Activated CD8-positive, alpha-beta memory T cell treated with anti-CD3 and anti-CD28 coated beads, Interleukin-2, amount 50 U/mL, for 48 hours (primary cell): ENCODE data around the gene ST6GALNAC3.
"Not testable (repeated sequence)": the region's sequence is repeated elsewhere in the genome, so short reads cannot be mapped to it uniquely, and the experiment has no call there.

Experiments
- DNase-seq: peaks from one replicate; pipeline ENCODE4 v3.0.0-alpha.2; 2020

ST6GALNAC3 gene

DNA sequence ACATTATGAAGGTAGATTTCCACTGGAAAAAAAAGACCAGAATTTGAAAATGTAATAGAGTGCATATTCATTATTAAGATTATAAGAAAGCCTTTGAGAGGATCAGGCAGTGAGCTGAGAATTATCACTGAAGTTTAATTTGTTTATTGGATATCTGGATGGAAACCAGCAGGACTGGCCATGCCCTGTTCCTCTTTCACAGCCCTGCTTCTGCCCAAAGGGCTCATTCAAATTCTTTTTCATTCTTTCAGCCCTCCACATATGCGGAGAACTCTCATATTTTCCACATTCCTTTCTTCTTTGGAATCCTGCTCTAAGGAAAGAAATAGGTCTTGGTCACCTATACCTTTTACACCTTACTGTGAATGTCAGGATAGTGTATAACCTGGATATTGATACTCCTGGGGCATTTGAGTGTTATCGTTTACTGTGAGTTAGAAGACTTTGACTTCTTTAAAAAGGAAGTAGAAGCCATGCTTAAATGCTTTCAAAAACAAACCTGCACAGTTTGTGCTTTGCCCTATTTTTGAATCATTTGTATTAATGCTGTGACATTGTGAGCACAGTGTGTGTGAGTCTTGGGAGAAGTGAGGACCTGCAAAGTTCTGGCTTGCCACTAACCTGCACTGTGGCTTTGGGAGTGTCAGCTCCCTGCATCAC is 35.5 kb downstream of the ST6GALNAC3 start:
- no peak for DNase-seq

- DNase-seq, result no peak
Observed at GRCh38 chr1:76110666-76111065, 36.1 kb downstream of the ST6GALNAC3 start.

GRCh38 chr1:76112321-76112720 is 37.8 kb downstream of the ST6GALNAC3 start:
- DNase-seq, result not testable (repeated sequence)

- DNase-seq, result no peak
Observed at GRCh38 chr1:76113446-76113845, 38.9 kb downstream of the ST6GALNAC3 start.

DNA sequence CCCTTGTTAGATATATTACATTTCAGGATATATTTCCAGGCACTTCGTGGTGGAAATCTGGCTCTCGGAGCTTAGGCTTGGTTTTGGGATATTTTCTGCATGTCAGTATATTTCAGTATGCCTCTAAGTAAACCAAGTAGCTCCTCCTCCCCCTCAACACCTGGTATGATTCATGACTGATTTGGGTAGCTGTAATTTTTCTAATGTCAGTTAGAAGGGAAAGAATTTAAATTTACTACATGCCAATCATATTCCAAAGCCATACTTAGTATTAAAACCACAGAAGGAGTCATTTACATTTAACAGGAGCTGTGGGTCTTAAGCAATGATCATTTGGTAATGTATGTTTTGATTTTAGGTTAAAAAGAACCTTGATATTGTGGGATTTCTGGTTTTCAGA is 40.6 kb downstream of the ST6GALNAC3 start:
- no peak for DNase-seq

DNA sequence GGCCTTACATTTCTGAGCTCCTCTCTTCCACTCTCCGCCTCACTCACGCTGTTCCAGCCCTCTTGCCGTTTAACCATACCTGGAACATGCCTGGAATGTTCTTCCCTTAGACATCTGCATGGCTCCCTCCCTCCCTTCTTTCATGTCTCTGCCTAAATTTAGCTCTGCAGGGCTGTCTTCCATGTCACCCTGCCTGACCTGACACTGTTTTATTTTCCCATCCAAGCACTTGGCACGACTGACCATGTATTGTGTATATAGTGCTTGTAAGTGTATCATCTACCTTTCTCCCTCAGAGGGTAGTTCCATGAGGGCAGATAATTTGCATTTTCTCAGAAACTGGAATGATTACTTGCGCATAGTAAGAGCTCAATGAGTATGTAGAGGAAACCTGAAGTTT is 47.3 kb downstream of the ST6GALNAC3 start:
- DNase-seq, result no peak

GRCh38 chr1:76122271-76122670 is 47.7 kb downstream of the ST6GALNAC3 start:
- no peak for DNase-seq

- not testable (repeated sequence) for DNase-seq
Observed at GRCh38 chr1:76123411-76124064, 49.0 kb downstream of the ST6GALNAC3 start.

GRCh38 chr1:76124196-76124595 is 49.6 kb downstream of the ST6GALNAC3 start:
- DNase-seq, result no peak

- DNase-seq, result no peak
Observed at GRCh38 chr1:76125473-76126219, 51.1 kb downstream of the ST6GALNAC3 start.

GRCh38 chr1:76128096-76128495 is 53.5 kb downstream of the ST6GALNAC3 start:
- no peak for DNase-seq

DNA sequence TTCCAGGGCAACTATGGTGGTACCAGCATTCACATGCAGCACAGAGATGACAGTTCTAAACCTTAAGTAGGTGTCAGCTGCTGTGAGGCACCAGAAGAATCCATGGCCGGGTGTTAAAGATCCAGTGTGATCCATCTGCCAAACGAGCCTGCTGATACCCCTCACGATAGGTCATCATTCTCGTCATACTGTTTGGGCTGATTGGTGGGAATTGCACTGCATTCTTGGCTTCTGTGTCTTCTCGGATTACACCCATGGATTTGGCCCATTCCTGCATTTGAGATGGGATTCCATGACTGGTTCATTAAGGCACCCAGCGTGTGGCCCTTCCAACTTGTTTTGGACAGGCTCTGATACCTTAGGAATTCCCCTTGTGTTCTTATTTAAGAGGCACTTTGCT is 55.2 kb downstream of the ST6GALNAC3 start:
- no peak for DNase-seq

- no peak for DNase-seq
Observed at GRCh38 chr1:76130992-76131391, 56.4 kb downstream of the ST6GALNAC3 start.

- DNase-seq, result no peak
Observed at GRCh38 chr1:76133977-76134376, 59.4 kb downstream of the ST6GALNAC3 start.

DNA sequence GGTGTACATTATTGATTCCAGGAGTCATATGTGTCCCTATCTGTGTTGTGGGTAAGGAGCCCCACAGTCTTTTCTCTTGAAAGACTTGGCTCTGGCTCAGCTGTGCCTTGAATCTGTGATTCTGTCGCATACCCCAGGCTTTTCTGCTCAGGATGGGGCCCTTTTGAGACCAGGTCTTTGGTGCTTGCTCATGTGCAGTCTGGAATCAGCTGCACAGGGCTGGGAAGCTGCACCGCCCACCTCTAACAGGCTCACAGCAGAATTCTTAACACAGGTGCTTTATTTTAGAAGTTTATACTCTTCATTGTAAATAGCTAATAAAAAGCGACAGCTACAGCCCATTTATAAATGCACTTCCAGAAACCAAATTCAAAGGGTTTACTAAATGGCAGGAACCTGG is 61.3 kb downstream of the ST6GALNAC3 start:
- no peak for DNase-seq

DNA sequence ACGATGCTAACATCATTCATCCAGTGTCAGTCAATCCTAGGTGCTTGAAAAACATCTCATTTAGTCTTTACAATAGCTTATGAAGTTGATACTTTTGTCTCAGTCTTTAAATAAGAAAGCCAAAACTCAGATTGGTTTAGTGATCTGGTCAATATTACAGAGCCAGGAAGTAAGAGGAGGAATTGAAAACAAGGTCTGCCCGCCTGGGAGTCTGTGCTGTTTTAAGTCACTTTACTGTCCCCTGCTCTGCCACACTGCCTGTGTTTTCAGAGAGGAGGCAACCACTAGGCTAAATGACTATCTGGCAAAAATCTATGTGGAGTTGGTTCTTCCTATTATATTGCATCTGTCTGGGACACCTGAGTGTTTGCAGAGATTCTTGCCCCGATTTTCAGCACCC is 62.3 kb downstream of the ST6GALNAC3 start:
- no peak for DNase-seq

DNA sequence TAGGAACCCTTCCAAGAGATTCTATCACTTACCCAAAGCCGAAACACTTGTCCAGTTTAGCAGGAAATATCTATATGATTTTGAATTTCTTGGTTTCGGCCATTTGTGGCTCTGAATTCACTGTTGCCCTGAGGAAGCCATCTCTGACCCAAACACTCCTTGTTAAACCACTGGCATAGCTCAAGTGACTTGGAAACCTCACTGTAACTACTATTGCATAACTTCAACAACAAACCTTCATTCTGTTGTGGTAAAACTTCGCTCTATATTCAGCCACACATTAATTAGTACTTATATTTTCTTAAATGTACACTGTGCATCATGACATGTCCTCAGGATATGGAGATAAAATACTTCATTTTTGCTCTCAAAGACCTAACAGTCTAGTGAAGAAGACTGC is 63.2 kb downstream of the ST6GALNAC3 start:
- no peak for DNase-seq

- no peak for DNase-seq
Observed at GRCh38 chr1:76138217-76138616, 63.7 kb downstream of the ST6GALNAC3 start.

DNA sequence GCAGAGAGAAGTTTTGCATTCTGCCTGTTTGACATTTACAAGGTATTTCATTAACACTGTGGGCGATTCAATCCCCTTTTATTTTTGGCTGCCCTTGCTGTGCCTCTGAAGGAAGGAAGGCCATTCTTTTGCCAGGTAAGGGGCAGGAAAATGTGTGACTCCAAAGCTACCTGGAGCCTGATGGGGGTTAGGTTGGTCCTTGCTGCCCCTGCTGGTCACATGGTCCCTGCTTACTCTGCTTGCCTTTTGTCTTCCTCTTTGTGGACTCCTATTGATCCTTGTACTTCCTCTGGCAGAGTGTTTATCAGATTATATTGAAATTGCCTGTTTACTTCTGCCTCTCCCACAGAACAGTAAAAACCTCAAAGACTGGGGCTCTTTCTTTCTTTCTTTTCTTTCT is 65.7 kb downstream of the ST6GALNAC3 start:
- no peak for DNase-seq

DNA sequence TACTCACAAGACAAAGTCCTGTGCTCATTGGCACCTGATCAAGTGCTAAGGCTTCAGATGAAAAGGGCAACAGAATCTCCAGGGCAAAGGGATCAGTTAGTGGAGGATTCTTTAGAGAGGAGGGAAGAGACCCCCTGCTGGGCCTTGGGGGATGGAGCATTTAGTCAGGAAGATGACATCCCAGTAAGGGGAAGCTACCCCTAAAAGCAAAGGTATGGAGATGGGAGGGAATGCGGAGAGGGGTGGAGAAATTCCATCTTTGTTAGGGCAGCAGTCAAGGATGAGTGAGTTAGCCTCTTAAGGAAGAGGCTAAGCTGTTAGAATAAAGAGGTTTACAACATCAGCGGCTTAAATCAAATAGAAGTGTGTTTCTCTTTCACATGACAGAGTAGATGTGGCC is 67.4 kb downstream of the ST6GALNAC3 start:
- DNase-seq, result no peak

DNA sequence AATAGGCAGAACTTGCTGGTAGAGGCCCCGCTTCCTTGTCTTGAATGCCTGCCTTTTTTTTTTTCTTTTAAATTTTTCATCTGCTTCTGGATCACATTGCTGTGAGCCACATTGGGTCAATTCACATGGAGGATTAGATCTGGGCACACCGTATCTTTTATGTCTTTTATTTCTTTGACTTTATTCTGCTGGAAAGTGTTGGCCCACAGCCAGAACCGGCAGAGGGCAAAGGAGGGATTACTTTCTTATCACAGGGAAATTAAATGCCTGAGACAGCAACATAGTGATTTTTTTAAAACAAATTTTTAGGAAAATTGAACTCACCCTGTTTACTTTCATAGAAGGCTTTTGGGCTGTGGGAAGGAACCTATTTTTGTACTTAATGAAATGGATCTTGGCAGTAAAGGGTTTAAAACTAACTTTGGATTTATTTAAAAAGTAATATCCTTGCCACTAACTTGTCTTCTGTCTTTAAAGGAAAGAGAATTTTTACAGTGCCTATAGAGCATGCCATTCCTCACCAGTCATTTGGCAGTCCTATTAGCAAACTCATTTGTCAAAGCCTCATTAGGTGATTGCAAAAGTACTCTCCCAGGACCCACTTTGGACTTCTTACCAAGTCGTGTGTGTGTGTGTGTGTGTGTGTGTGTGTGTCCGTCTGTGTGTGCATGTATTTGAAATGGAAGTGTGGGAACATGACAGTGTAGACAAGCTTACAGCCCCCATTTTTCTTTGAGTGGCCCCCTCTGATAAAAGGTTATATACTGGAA is 68.4 kb downstream of the ST6GALNAC3 start:
- no peak for DNase-seq

DNA sequence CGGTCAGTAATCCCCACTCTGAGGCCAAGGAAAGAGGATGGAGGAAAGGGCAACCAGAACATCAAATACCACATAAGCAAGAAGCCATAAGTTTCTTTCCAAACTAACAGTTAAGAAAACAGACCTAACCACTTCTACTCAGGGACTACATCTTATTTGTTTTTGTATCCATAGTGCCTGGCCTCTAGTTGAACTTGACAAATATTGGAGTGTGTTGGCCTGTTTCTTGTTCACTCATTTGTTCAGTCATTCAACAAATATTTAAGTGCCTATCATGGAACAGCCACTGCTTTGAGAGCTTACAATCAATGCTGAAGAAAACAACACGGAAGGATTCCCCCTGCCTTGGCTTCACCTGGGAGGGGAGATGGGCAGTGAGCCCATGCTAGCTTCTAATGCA is 69.7 kb downstream of the ST6GALNAC3 start:
- no peak for DNase-seq

- no peak for DNase-seq
Observed at GRCh38 chr1:76145332-76145731, 70.8 kb downstream of the ST6GALNAC3 start.
